Endodermal cell (in vitro differentiated cells): ENCODE measurements around the gene ZC3H12C. TPM values are rescaled to one million over a fixed set of nuclear protein-coding genes. Genes with fewer than 3 reads are reported as not detected.

Experiments used
- DNase-seq: peaks from one replicate; pipeline ENCODE4 v3.0.0-alpha.2; 2017
- H3K27ac ChIP-seq: 2 replicates; pipeline ENCODE4 v1.5.1; 2013; ENCODE audit warnings: mild to moderate bottlenecking, low read depth, low read length, moderate library complexity
- H3K27me3 ChIP-seq: 2 replicates; pipeline ENCODE4 v1.6.1; 2013; ENCODE audit warnings: mild to moderate bottlenecking, low read length, moderate library complexity; ENCODE audit not compliant: insufficient read depth, control insufficient read depth, poor library complexity, severe bottlenecking
- H3K36me3 ChIP-seq: 2 replicates; pipeline ENCODE4 v1.7.0; 2013; ENCODE audit warnings: mild to moderate bottlenecking, low read length, moderate library complexity; ENCODE audit not compliant: control insufficient read depth, insufficient read depth
- H3K4me1 ChIP-seq: one replicate; pipeline ENCODE4 v1.7.0; 2013; ENCODE audit warnings: low read length; ENCODE audit not compliant: control insufficient read depth, insufficient read depth
- H3K4me3 ChIP-seq: 2 replicates; pipeline ENCODE4 v1.5.1; 2013; ENCODE audit warnings: mild to moderate bottlenecking, low read length, moderate library complexity
- H3K9ac ChIP-seq: 2 replicates; pipeline ENCODE4 v1.6.1; 2013; ENCODE audit warnings: mild to moderate bottlenecking, low read length, moderate library complexity; ENCODE audit not compliant: poor library complexity, severe bottlenecking; ENCODE audit errors: extremely low read depth
- H3K9me3 ChIP-seq: 2 replicates; pipeline ENCODE4 v1.6.1; 2013; ENCODE audit warnings: mild to moderate bottlenecking, low read length, moderate library complexity; ENCODE audit not compliant: control insufficient read depth
- H3K27ac Mint-ChIP-seq: 2 replicates; pipeline ENCODE4 v1.8.0; 2020; ENCODE audit warnings: mixed read lengths
- H3K27me3 Mint-ChIP-seq: 2 replicates; pipeline ENCODE4 v1.8.0; 2021; ENCODE audit warnings: mild to moderate bottlenecking, mixed read lengths; ENCODE audit not compliant: insufficient read depth
- H3K36me3 Mint-ChIP-seq: 2 replicates; pipeline ENCODE4 v1.8.0; 2020; ENCODE audit warnings: low read depth, mixed read lengths
- H3K4me1 Mint-ChIP-seq: 2 replicates; pipeline ENCODE4 v1.8.0; 2020; ENCODE audit warnings: mixed read lengths
- H3K4me3 Mint-ChIP-seq: 2 replicates; pipeline ENCODE4 v1.8.0; 2020; ENCODE audit warnings: mild to moderate bottlenecking, moderate library complexity, mixed read lengths
- H3K9me3 Mint-ChIP-seq: 2 replicates; pipeline ENCODE4 v1.8.0; 2020; ENCODE audit warnings: mild to moderate bottlenecking, mixed read lengths
- CTCF ChIP-seq: fragments of 200-600 bp; sonication (generic); conservative IDR thresholded peaks from 2 replicates; pipeline ENCODE4 v1.5.0; 2021; ENCODE audit warnings: antibody characterized with exemption, mild to moderate bottlenecking
- WGBS, 2 experiments: methylation state at CpG; one replicate each; pipeline versions ENCODE4 v1.1.5 to v1.1.7; 2013; ENCODE audit warnings: missing lambda C conversion rate in 2 of 2, mixed read lengths in 1 of 2; ENCODE audit not compliant: insufficient coverage in 1 of 2, insufficient read length in 1 of 2; 5-methylcytosine and 5-hydroxymethylcytosine counted together
- total RNA-seq, 2 donors: library from RNA; stranded (reverse); fragmentation: NEBNext Ultra II Directional in 1 of 2; extraction: Animal tissue kit (Norgen Biotek cat#: 25700) in 1 of 2; gene quantifications; 2 replicates in 1 of 2; 3 replicates in 1 of 2; pipeline ENCODE4 v1.2.1, GENCODE V29; 2021

ZC3H12C gene
- total RNA-seq, 2 donors from 2014 or later, result 4.1 to 5.6 TPM

GRCh38 chr11:110049501-110050200 is 43.5 kb upstream of the ZC3H12C start:
- no peak overlapping the region for H3K4me3 ChIP-seq
- no peak overlapping the region for H3K9ac ChIP-seq
- Mint-ChIP-seq H3K4me1 (no peaks in the 10 kb centered on the region), H3K27me3 (no peaks in the 10 kb centered on the region), H3K9me3 (peaks cover 31% of the 10 kb centered on the region), H3K27ac (no peak overlapping the region), H3K4me3 (no peak overlapping the region), H3K36me3 (peaks cover 4% of the 10 kb centered on the region)
- DNase-seq, result no peak
- H3K4me1 ChIP-seq, result no peaks in the 10 kb centered on the region
- peaks cover 19% of the 10 kb centered on the region for H3K9me3 ChIP-seq
- H3K27me3 ChIP-seq, result no peaks in the 10 kb centered on the region
- no peak for TF ChIP-seq CTCF
- H3K36me3 ChIP-seq, result no peaks in the 10 kb centered on the region
- no peak overlapping the region for H3K27ac ChIP-seq
- 94 to 96% methylated on average over 30 to 33 of the region's 33 CpGs for WGBS, 2 experiments

GRCh38 chr11:110050201-110050506 is 43.0 kb upstream of the ZC3H12C start:
- no peak for TF ChIP-seq CTCF
- H3K36me3 ChIP-seq, result no peaks in the 10 kb centered on the region
- H3K4me3 Mint-ChIP-seq, result no peak overlapping the region
- H3K27me3 ChIP-seq, result no peaks in the 10 kb centered on the region
- DNase-seq, result no peak
- H3K27me3 Mint-ChIP-seq, result no peaks in the 10 kb centered on the region
- no peak overlapping the region for H3K27ac ChIP-seq
- no peak overlapping the region for H3K4me3 ChIP-seq
- whole genome bisulfite sequencing, 2 experiments, result 90 to 91% methylated on average over 5 to 8 of the region's 8 CpGs
- H3K4me1 ChIP-seq, result no peaks in the 10 kb centered on the region
- H3K9me3 ChIP-seq, result peaks cover 20% of the 10 kb centered on the region
- no peak overlapping the region for H3K27ac Mint-ChIP-seq
- H3K4me1 Mint-ChIP-seq, result no peaks in the 10 kb centered on the region
- no peak overlapping the region for H3K9ac ChIP-seq
- H3K9me3 Mint-ChIP-seq, result peaks cover 33% of the 10 kb centered on the region
- H3K36me3 Mint-ChIP-seq, result peaks cover 4% of the 10 kb centered on the region

GRCh38 chr11:110053848-110054414 is 39.3 kb upstream of the ZC3H12C start:
- no peaks in the 10 kb centered on the region for H3K4me1 Mint-ChIP-seq
- no peak for DNase-seq
- WGBS, 2 experiments, result 92 to 99% methylated on average over 8 to 11 of the region's 11 CpGs
- H3K27ac Mint-ChIP-seq, result no peak overlapping the region
- H3K4me3 ChIP-seq, result peak overlapping the region; percentile 54
- H3K36me3 Mint-ChIP-seq, result peaks cover 4% of the 10 kb centered on the region
- H3K27me3 ChIP-seq, result no peaks in the 10 kb centered on the region
- H3K4me3 Mint-ChIP-seq, result no peak overlapping the region
- TF ChIP-seq CTCF, result no peak
- H3K27me3 Mint-ChIP-seq, result no peaks in the 10 kb centered on the region
- no peaks in the 10 kb centered on the region for H3K4me1 ChIP-seq
- H3K36me3 ChIP-seq, result no peaks in the 10 kb centered on the region
- H3K9me3 Mint-ChIP-seq, result peaks cover 33% of the 10 kb centered on the region
- H3K9me3 ChIP-seq, result peaks cover 20% of the 10 kb centered on the region
- no peak overlapping the region for H3K9ac ChIP-seq
- no peak overlapping the region for H3K27ac ChIP-seq
